ENCODE data around the gene SCAF8.

- TF ChIP-seq CTCF (IDR thresholded peaks at IDR 0.05; ENCODE audit: poor library complexity, severe bottlenecking) (no peak), RAD21 (conservative IDR thresholded peaks at IDR 0.05) (no peak), EP300 (conservative IDR thresholded peaks at IDR 0.05; ENCODE audit: poor library complexity, severe bottlenecking) (no peak), REST (IDR thresholded peaks at IDR 0.05; ENCODE audit: borderline replicate concordance) (no peak), MXI1 (conservative IDR thresholded peaks at IDR 0.05; ENCODE audit: poor library complexity, severe bottlenecking) (no peak), TAF1 (IDR thresholded peaks at IDR 0.05; ENCODE audit: low read depth) (no peak), POLR2AphosphoS5 (IDR thresholded peaks at IDR 0.05) (no peak), EZH2 (IDR thresholded peaks at IDR 0.05; ENCODE audit: borderline replicate concordance, insufficient read depth, low read length, poor library complexity, severe bottlenecking) (no peak), SMC3 (conservative IDR thresholded peaks at IDR 0.05; ENCODE audit: poor library complexity) (no peak)
These were observed 32.1 kb downstream of the SCAF8 start for GRCh38 chr6:154765273-154765672.
